Measurements from ENCODE around the gene HAND2.

DNA sequence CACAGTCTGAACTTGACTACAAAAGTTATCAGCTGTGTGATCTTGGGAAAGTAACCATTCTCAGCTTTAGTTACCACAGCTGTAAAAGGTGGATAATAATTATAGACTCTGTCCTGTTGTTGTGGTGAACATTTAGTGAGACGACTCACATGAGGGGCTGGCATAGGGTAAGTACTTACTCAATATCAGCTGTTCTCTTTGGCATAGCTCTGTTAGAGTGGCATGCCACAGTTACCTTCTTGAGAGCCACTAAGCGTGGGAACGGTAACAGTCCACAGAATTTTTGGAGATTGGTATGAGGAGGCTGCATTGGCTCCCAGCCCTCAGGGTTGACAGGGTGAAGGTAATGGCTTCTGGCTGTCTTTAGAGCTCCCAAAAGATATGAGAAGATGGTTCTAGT, 13.2 kb upstream of the HAND2 start:
- TF ChIP-seq, protein P1, sequence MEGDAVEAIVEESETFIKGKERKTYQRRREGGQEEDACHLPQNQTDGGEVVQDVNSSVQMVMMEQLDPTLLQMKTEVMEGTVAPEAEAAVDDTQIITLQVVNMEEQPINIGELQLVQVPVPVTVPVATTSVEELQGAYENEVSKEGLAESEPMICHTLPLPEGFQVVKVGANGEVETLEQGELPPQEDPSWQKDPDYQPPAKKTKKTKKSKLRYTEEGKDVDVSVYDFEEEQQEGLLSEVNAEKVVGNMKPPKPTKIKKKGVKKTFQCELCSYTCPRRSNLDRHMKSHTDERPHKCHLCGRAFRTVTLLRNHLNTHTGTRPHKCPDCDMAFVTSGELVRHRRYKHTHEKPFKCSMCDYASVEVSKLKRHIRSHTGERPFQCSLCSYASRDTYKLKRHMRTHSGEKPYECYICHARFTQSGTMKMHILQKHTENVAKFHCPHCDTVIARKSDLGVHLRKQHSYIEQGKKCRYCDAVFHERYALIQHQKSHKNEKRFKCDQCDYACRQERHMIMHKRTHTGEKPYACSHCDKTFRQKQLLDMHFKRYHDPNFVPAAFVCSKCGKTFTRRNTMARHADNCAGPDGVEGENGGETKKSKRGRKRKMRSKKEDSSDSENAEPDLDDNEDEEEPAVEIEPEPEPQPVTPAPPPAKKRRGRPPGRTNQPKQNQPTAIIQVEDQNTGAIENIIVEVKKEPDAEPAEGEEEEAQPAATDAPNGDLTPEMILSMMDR (IDR thresholded peaks at IDR 0.05; ENCODE audit: low read depth, low read length): no peak
- TF ChIP-seq POLR2A (IDR thresholded peaks at IDR 0.05; ENCODE audit: extremely low read depth, insufficient read length): no peak

All from NB4 (cell line).